Spinal cord (tissue), 10 donors: ENCODE data around the gene HSCB. TPM values are rescaled to one million over a fixed set of nuclear protein-coding genes. Genes with fewer than 3 reads are reported as not detected.
A peak's percentile ranks its signal among the peaks of the same experiment; 100 is the strongest.
"Not testable (repeated sequence)": the region's sequence is repeated elsewhere in the genome, so short reads cannot be mapped to it uniquely, and the experiment has no call there.

Experiments
- DNase-seq, 6 donors: peaks; one replicate each; pipeline versions ENCODE4 v3.0.0 to v3.0.0-alpha.2; 2013 to 2015; ENCODE audit warnings: low spot score in 6 of 6, low read depth in 4 of 6
- H3K27ac ChIP-seq: one replicate; pipeline ENCODE4 v1.5.1; 2013; ENCODE audit warnings: low read depth, low read length, control low read depth
- H3K27me3 ChIP-seq: one replicate; pipeline ENCODE4 v1.6.1; 2013; ENCODE audit warnings: low read length; ENCODE audit not compliant: control insufficient read depth, insufficient read depth
- H3K36me3 ChIP-seq: one replicate; pipeline ENCODE4 v1.6.1; 2013; ENCODE audit warnings: low read length; ENCODE audit not compliant: control insufficient read depth, insufficient read depth
- H3K4me1 ChIP-seq: one replicate; pipeline ENCODE4 v1.6.1; 2013; ENCODE audit warnings: low read length; ENCODE audit not compliant: control insufficient read depth, insufficient read depth
- H3K4me3 ChIP-seq: one replicate; pipeline ENCODE4 v1.5.1; 2013; ENCODE audit warnings: low read depth, low read length, control low read depth
- H3K9me3 ChIP-seq: one replicate; pipeline ENCODE4 v1.6.1; 2013; ENCODE audit warnings: low read length; ENCODE audit not compliant: control insufficient read depth, insufficient read depth
- WGBS: methylation state at CpG from one replicate; pipeline ENCODE4 v1.1.5; 2013; ENCODE audit warnings: missing lambda C conversion rate; ENCODE audit not compliant: insufficient coverage; 5-methylcytosine and 5-hydroxymethylcytosine counted together
- polyA plus RNA-seq, 2 donors: library from polyadenylated mRNA; unstranded; fragments of 120-200 nt; gene quantifications; one replicate each; pipeline ENCODE4 v1.2.1, GENCODE V29; 2013; ENCODE audit not compliant: insufficient read length in 2 of 2
- total RNA-seq, 2 donors: library from RNA; depleted of rRNA in 1 of 2; stranded (reverse); fragments of 120-200 nt in 1 of 2; fragments of >200 nt in 1 of 2; gene quantifications; one replicate each; pipeline versions ENCODE4 v1.2.3 to v1.2.4, GENCODE V29; 2013 to 2014
- donor health status: healthy.

HSCB gene
- total and polyA plus RNA-seq, 4 donors: 8.5 to 17.1 (median 13.9) TPM

DNA sequence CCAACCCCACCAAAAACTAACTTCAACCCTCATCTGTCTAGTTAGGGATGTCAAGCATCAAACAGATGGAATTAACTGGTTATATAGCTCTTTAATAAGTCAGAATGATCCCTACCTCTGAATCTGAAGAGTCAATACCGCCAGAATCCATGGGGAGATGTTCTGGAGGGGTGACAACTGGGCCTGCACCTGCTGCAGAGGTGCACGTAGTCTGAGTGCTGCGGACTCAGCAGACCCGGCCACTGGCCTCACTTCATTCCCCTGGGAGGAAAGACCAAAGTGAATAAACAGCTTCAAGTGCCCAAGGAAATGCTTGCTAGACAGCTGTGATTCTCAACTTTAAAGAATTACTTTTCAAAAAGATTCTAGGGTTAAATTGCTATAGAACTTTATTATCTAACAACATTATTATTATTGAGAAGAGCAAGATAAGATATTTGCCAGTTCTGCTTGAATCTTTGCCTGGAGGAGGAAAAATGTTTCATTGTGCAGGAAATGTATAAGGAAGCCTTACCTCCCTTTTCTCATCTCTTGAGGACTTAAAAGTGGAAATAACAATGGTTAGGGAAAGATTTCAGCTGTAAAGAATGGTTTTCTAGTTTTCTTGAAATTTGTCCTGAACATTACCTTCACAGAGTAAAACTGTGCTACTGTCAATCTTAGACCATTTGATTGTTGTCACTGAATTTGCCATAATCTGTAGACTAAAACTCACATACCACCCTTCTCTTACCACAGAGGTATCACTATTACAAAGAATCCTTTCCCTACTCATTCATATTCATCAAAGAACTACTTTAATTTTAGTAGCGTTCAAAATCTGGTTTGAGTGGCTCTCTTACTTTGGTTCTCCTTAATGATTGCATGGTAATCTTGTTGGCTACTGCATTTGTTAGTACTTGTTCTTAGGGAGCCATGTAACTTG, 54.4 kb downstream of the HSCB start:
- Histone ChIP-seq H3K4me1 (peaks cover 5% of the 10 kb centered on the region), H3K27ac (no peak overlapping the region), H3K4me3 (no peak overlapping the region), H3K36me3 (peaks cover 28% of the 10 kb centered on the region), H3K27me3 (no peaks in the 10 kb centered on the region), H3K9me3 (no peaks in the 10 kb centered on the region)
- no peak for DNase-seq
- WGBS: 91% methylated on average over 4 of the region's 5 CpGs

GRCh38 chr22:28798810-28799605, 57.2 kb downstream of the HSCB start:
- Histone ChIP-seq H3K9me3 (no peaks in the 10 kb centered on the region), H3K4me1 (peaks cover 11% of the 10 kb centered on the region), H3K4me3 (peak overlapping the region; percentile 89), H3K36me3 (peaks cover 21% of the 10 kb centered on the region), H3K27ac (peak overlapping the region; percentile 97), H3K27me3 (no peaks in the 10 kb centered on the region)
- DNase-seq: peak in 2 of 6 donors; percentile 26 to 44
- 5% methylated on average over 5 of the region's 7 CpGs for WGBS

DNA sequence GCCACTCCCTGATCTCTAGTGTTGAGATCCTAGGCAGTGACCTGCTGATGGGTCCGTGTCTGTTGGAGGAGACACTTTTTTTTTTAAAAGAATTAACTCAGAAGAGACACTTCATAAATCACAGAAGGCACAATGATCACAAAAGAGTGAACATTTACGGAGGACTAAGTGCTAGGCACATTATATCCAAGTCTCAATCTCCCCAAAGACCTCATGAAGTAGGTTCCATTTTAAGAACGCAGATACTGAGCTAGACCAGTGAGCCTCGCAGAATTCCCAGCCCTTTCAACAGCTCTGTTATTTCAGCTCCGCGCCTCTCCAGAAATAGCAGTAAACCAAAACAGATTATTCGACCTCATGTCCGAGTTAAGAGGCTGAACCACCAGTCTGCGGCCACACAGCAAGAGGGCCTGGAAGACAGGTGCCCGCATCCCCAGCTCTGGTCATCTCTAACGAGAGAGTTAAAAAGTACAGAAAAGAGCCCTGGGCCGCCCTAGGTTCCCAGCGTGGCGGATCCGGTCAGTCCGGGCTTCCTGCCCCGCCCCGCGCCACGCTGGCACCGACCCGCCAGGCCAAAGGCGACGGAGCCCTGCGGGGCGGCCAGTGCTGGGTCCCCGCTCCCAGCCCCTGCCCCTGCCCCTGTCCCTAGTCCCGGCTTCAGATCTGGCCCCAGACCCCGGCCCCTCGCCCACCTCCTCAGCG, 57.9 kb downstream of the HSCB start:
- Histone ChIP-seq H3K27me3 (no peaks in the 10 kb centered on the region), H3K4me3 (peak overlapping the region; percentile 89), H3K9me3 (no peaks in the 10 kb centered on the region), H3K4me1 (peaks cover 11% of the 10 kb centered on the region), H3K36me3 (peaks cover 18% of the 10 kb centered on the region), H3K27ac (peak overlapping the region; percentile 97)
- 0% methylated on average over 30 of the region's 31 CpGs for WGBS
- DNase-seq: peak in 4 of 6 donors; percentile 28 to 72 (median 48)

GRCh38 chr22:28800308-28801041, 58.6 kb downstream of the HSCB start, which contains the start of gene XBP1:
Gene XBP1, minus strand, starts transcription at chr22:28800569.
- H3K4me1 ChIP-seq: peaks cover 11% of the 10 kb centered on the region
- peaks cover 12% of the 10 kb centered on the region for H3K36me3 ChIP-seq
- H3K27me3 ChIP-seq: no peaks in the 10 kb centered on the region
- WGBS: under 1% methylated on average over 77 of the region's 78 CpGs
- peak; percentile 84 to 98 (median 92) for DNase-seq
- peak within 1 kb of the TSS; percentile 89 for H3K4me3 ChIP-seq
- peak within 1 kb of the TSS; percentile 97 for H3K27ac ChIP-seq
- no peaks in the 10 kb centered on the region for H3K9me3 ChIP-seq

GRCh38 chr22:28801845-28802594, 60.2 kb downstream of the HSCB start:
- no peaks in the 10 kb centered on the region for H3K9me3 ChIP-seq
- H3K4me3 ChIP-seq: no peak overlapping the region
- H3K36me3 ChIP-seq: peaks cover under 1% of the 10 kb centered on the region
- H3K4me1 ChIP-seq: peaks cover 11% of the 10 kb centered on the region
- DNase-seq: no peak
- H3K27me3 ChIP-seq: no peaks in the 10 kb centered on the region
- H3K27ac ChIP-seq: no peak overlapping the region
- 74% methylated on average over 4 of the region's 14 CpGs for WGBS

DNA sequence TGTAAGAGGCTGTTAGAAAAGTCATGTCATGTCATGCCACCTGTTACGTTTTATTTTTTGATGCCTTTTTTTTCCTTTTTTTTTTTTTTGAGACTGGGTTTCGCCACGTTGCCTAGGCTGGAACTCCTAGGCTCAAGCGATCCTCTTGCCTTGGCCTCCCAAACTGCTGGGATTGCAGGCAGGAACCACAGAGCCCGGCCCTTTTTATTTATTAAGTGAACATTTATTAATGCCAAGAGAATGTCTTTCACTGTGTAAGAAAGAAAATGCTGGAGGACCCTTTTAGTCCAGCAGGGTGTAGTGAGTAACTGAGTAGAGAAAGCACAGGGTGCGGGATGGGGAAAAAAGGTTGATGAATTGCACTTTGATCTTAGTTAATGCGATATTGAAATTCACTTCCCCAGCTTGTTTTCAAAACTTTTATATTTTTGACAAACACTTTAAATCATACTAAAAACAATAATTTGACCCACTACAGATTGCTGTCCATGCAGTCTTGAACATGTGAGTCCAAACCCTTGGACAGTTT, 60.8 kb downstream of the HSCB start:
- no peak overlapping the region for H3K4me3 ChIP-seq
- H3K4me1 ChIP-seq: peaks cover 11% of the 10 kb centered on the region
- H3K27ac ChIP-seq: no peak overlapping the region
- no peak for DNase-seq
- H3K27me3 ChIP-seq: no peaks in the 10 kb centered on the region
- 83% methylated on average over 1 of the region's 7 CpGs for WGBS
- no peaks in the 10 kb centered on the region for H3K36me3 ChIP-seq
- H3K9me3 ChIP-seq: no peaks in the 10 kb centered on the region

GRCh38 chr22:28805426-28805825, 63.6 kb downstream of the HSCB start:
- H3K27me3 ChIP-seq, DNase-seq, H3K9me3 ChIP-seq, H3K4me3 ChIP-seq, H3K27ac ChIP-seq, H3K36me3 ChIP-seq: not testable (repeated sequence)
- 100% methylated on average over 1 of the region's 5 CpGs for WGBS
- H3K4me1 ChIP-seq: peaks cover 11% of the 10 kb centered on the region
